Measurements from ENCODE around the gene LAIR2.
A peak's percentile ranks its signal among the peaks of the same experiment; 100 is the strongest.
"Not testable (repeated sequence)": the region's sequence is repeated elsewhere in the genome, so short reads cannot be mapped to it uniquely, and the experiment has no call there.

LAIR2 gene

GRCh38 chr19:54495284-54495683, 7.3 kb upstream of the LAIR2 start:
- DNase-seq: not testable (repeated sequence)

- not testable (repeated sequence) for DNase-seq
Measured at GRCh38 chr19:54497747-54498450, 4.7 kb upstream of the LAIR2 start.

GRCh38 chr19:54498451-54498772, 4.2 kb upstream of the LAIR2 start:
- not testable (repeated sequence) for DNase-seq

GRCh38 chr19:54505542-54505941, 2.9 kb downstream of the LAIR2 start:
- not testable (repeated sequence) for DNase-seq

GRCh38 chr19:54506079-54506478, 3.4 kb downstream of the LAIR2 start:
- DNase-seq: no peak

GRCh38 chr19:54507038-54507717, 4.5 kb downstream of the LAIR2 start:
- DNase-seq: not testable (repeated sequence)

GRCh38 chr19:54507824-54508223, 5.2 kb downstream of the LAIR2 start:
- no peak for DNase-seq

- DNase-seq: not testable (repeated sequence)
Measured at GRCh38 chr19:54508487-54508886, 5.9 kb downstream of the LAIR2 start.

GRCh38 chr19:54509200-54509940, 6.7 kb downstream of the LAIR2 start:
- DNase-seq: not testable (repeated sequence)

- no peak for DNase-seq
Measured at GRCh38 chr19:54515156-54515555, 12.5 kb downstream of the LAIR2 start.

- DNase-seq: peak; percentile 68
Measured at GRCh38 chr19:54517483-54517882, 14.9 kb downstream of the LAIR2 start.

GRCh38 chr19:54518844-54519243, 16.2 kb downstream of the LAIR2 start:
- DNase-seq: no peak

GRCh38 chr19:54521022-54521859, 18.6 kb downstream of the LAIR2 start:
- DNase-seq: no peak

- no peak for DNase-seq
Measured at GRCh38 chr19:54521860-54522513, 19.4 kb downstream of the LAIR2 start.

GRCh38 chr19:54523403-54523802, 20.8 kb downstream of the LAIR2 start:
- no peak for DNase-seq

GRCh38 chr19:54525636-54526035, 23.0 kb downstream of the LAIR2 start:
- DNase-seq: no peak

- DNase-seq: no peak
Measured at GRCh38 chr19:54526972-54527371, 24.3 kb downstream of the LAIR2 start.

GRCh38 chr19:54530866-54531265, 28.2 kb downstream of the LAIR2 start:
- DNase-seq: no peak

- no peak for DNase-seq
Measured at GRCh38 chr19:54532528-54532927, 29.9 kb downstream of the LAIR2 start.

GRCh38 chr19:54533476-54533875, 30.8 kb downstream of the LAIR2 start:
- DNase-seq: no peak

GRCh38 chr19:54534156-54534555, 31.5 kb downstream of the LAIR2 start:
- no peak for DNase-seq

GRCh38 chr19:54535601-54536000, 33.0 kb downstream of the LAIR2 start:
- DNase-seq: no peak

Data from NCI-H1048 (cell line).